HepG2 (cell line): Measurements from ENCODE around the gene GJB4.

Source experiments
- E2F1 ChIP-seq: sonication (generic); formaldehyde crosslinking; IDR thresholded peaks from 2 replicates; pipeline ENCODE4 v1.5.0; 2020; ENCODE audit warnings: missing genetic modification reagents
- NKX3-1 ChIP-seq: sonication (generic); formaldehyde crosslinking; IDR thresholded peaks from 2 replicates; pipeline ENCODE4 v1.5.0; 2020; ENCODE audit warnings: missing genetic modification reagents
- POLR2A ChIP-seq, 2 experiments: IDR thresholded peaks; 2 replicates each; pipeline ENCODE4 v1.6.1; 2011; ENCODE audit warnings: low read depth in 2 of 2, low read length in 2 of 2, mild to moderate bottlenecking in 1 of 2, moderate library complexity in 1 of 2; ENCODE audit not compliant: insufficient read depth in 1 of 2
- SMAD3 ChIP-seq: sonication (generic); formaldehyde crosslinking; IDR thresholded peaks from 2 replicates; pipeline ENCODE4 v1.4.0; 2020; ENCODE audit warnings: missing genetic modification reagents
- ZBTB20 ChIP-seq: sonication (generic); formaldehyde crosslinking; IDR thresholded peaks from 2 replicates; pipeline ENCODE4 v1.8.1; 2023; ENCODE audit warnings: missing genetic modification reagents, low read depth, mild to moderate bottlenecking, borderline replicate concordance
- ZNF274 ChIP-seq: sonication (generic); formaldehyde crosslinking; IDR thresholded peaks from 2 replicates; pipeline ENCODE4 v1.5.1; 2020; ENCODE audit warnings: mild to moderate bottlenecking, missing genetic modification reagents
- TF ChIP-seq, protein P1 (sequence below): IDR thresholded peaks from 2 replicates; pipeline ENCODE4 v1.6.1; 2012; ENCODE audit warnings: inconsistent platforms
- TF ChIP-seq, protein P2 (sequence below): IDR thresholded peaks from 2 replicates; pipeline ENCODE4 v1.6.1; 2016; ENCODE audit warnings: mild to moderate bottlenecking, missing biosample characterization, missing genetic modification reagents
- TF ChIP-seq, protein P3 (sequence below): sonication (generic); formaldehyde crosslinking; IDR thresholded peaks from 2 replicates; pipeline ENCODE4 v1.5.0; 2020; ENCODE audit warnings: mild to moderate bottlenecking, missing genetic modification reagents, moderate library complexity

DNA sequence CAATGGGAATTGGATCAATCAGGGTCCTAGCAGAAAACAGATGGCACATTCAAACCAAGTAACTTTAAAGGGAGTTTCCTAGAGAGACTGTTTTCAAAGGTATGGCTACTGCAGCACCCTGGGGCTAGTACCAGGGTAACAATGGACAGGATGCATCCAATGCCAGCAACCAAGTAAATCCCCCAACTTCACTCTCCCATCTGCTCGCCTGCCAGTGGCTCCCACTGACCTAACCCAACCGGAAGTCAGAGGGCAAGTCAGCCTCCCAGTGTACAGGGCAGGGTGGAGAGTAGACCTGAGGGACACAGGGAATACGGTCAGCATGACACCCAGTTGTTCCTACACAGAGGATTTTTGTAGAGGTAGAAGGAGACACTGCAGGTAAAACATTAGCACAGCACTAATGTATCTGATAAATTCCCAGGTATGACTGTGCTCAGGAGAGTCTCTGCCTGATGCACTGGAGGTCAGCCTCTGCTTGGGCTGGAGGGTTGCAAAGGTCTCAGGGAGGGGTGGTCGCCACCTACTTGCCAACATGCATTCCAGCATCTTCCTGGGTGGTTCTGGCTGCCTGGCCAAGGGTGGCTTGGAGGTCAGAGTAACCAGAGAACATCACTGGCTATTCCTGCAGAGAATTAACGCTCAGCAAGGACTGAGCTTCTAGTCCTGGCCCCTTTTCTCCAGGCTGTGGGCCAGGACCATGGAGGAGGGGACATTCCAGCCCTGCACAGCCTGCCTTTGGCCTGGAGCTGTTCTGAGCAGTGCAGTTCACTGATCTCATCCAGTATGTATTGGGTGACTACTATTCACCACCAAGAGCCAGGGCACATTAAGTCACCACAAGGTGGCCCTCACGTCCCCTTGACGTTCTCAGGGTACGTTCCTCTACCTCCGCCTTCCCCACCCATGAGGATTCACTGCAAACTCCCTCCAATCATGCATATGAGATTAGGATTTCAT is 28.2 kb downstream of the GJB4 start:
- TF ChIP-seq POLR2A (IDR thresholded peaks at IDR 0.05; ENCODE audit: insufficient read depth in 1 of 2, low read depth in 2 of 2, low read length in 2 of 2) (no peak), ZBTB20 (CRISPR knock-in tag) (no peak), ZNF274 (no peak), E2F1 (no peak), NKX3-1 (CRISPR knock-in tag) (no peak), SMAD3 (CRISPR knock-in tag) (no peak)
- TF ChIP-seq, protein P1, sequence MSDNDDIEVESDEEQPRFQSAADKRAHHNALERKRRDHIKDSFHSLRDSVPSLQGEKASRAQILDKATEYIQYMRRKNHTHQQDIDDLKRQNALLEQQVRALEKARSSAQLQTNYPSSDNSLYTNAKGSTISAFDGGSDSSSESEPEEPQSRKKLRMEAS: no peak
- TF ChIP-seq, protein P2, sequence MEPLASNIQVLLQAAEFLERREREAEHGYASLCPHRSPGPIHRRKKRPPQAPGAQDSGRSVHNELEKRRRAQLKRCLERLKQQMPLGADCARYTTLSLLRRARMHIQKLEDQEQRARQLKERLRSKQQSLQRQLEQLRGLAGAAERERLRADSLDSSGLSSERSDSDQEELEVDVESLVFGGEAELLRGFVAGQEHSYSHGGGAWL (CRISPR knock-in tag): no peak
- TF ChIP-seq, protein P3, sequence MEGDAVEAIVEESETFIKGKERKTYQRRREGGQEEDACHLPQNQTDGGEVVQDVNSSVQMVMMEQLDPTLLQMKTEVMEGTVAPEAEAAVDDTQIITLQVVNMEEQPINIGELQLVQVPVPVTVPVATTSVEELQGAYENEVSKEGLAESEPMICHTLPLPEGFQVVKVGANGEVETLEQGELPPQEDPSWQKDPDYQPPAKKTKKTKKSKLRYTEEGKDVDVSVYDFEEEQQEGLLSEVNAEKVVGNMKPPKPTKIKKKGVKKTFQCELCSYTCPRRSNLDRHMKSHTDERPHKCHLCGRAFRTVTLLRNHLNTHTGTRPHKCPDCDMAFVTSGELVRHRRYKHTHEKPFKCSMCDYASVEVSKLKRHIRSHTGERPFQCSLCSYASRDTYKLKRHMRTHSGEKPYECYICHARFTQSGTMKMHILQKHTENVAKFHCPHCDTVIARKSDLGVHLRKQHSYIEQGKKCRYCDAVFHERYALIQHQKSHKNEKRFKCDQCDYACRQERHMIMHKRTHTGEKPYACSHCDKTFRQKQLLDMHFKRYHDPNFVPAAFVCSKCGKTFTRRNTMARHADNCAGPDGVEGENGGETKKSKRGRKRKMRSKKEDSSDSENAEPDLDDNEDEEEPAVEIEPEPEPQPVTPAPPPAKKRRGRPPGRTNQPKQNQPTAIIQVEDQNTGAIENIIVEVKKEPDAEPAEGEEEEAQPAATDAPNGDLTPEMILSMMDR (CRISPR knock-in tag): peak; percentile 67
